ENCODE data around the gene OR51M1. TPM values are rescaled to one million over a fixed set of nuclear protein-coding genes. Genes with fewer than 3 reads are reported as not detected.

OR51M1 gene, protein sequence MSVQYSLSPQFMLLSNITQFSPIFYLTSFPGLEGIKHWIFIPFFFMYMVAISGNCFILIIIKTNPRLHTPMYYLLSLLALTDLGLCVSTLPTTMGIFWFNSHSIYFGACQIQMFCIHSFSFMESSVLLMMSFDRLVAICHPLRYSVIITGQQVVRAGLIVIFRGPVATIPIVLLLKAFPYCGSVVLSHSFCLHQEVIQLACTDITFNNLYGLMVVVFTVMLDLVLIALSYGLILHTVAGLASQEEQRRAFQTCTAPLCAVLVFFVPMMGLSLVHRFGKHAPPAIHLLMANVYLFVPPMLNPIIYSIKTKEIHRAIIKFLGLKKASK
- total RNA-seq (2022; extraction: Qiagen RNA extraction; ENCODE audit: low read depth), result not detected in 5 replicates

DNA sequence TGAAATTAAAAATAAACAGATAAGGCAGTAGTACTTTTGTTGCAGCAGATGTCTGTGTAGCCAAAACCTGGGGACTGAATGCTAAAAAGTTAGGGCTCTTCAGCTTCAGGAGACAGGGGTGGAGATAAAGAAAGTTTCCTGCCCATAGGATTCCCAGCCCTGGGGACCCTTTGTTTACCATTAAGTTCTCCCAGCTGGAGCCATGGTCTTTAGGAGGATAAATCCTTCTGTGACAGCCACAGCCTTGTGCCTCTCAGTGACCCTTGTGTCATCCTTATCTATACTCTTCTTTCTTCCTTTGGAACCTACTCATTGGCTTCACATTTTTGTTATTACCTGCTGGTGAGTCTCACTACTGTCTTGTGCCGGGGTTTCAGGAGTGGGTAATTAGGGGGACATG, at the start of gene OR51M1:
OR51M1 (plus strand) TSS at position 237 of the 400 bp plus-strand sequence. CDS start 5,587 bp downstream, outside the sequence.

DNA sequence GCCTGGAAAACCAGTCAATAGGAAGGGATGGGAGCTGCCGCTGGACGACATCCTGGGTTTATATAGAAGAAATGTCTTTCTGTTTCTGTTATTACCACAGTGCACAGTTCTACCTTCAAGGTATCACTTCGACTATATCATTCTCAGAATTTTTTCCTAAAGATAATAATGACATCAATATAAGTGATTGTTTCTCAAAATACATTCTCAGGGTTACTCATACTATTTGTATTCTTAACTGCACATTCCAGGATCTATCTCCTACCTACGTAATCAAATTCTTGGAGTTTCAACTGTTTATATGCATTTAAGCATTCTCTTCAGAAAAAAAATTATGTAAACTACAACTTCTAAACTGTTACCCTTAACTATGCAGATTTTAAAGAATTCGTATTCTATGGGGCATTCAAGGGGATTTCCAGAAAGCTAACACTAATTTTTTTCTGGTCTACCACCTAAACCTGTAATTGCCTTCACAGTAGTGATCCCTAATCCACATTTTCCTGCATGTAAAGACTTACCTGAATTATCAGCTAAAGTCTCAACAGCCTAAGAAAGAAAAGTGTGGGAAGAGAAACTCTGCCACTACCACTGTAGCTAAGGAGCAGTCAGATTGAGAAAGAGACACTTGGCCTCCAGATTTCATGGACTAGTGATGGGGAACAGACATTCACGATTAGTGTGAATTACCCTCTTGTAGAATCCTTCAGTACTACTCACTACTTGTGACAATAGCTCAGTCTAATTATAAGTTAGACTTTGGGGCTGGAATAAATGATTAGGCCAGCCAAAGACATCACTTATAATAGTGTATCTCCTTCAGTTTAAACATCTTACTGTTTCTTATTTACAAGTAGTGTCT, 39.9 kb upstream of the OR51M1 start, which contains the start of gene OR51B5:
OR51B5 (minus strand) TSS at position 51 of the 862 bp plus-strand sequence; CDS start at position 51, 0 bp downstream.

DNA sequence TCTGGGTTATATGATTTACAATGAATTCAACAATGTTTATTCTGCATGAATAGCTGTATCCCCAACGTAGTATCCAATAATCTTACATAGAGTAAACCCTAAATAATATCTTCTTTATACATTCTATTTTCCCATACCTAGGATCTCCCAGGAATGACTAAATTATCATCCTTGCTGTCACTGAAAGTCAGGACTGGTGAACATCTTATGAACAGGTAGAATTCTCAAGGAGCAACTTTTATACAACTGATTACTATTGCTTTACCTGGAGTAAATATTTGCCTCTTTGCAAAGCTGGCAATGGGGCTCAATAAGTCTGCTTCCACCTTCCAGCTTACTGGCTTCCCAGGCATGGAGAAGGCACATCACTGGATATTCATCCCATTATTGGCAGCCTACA, 32.4 kb upstream of the OR51M1 start, which contains the start of gene OR51B6:
OR51B6 (plus strand) TSS at position 301 of the 400 bp plus-strand sequence; CDS start at position 301, 0 bp downstream.

DNA sequence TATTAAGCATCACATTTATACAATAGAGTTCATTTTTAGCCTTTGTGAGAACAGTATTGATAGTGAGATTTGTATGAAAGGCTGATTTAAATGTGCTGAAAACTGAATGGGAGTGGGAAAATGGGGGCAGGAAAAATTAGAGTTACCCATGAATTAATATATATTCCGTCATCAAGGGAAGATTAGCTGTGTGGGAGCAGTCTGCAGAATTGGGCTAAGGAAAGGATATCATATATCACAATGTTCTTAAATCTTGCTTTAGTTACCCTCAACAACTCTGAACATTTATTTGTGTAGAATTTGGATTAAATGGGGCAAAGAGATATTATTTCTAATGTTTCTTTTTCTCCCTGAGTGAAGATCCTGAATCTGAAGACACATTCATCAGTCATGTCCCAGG, 38.2 kb downstream of the OR51M1 start, which contains the start of gene OR51Q1:
OR51Q1 (plus strand) TSS at position 301 of the 400 bp plus-strand sequence; CDS start at position 391, 90 bp downstream.

DNA sequence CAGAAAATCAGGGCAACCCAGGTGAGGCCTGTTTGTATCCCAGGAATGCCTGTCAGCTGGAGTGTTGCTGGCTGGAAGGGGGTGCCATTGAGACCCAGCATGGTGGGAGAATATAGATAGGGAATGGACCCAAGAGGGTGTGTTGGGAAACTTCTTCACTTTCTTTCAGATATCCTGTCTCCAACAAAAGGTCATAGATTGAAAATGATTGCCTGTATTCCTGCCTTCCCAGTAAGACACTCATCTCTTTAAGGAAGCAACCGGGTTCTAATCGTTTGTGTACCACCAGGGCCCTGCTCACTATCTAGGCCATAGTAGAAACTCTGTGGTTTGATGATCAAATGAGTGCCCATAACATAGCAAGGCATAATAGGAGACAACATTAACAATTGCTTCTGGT, 57.8 kb downstream of the OR51M1 start, which contains the start of gene OR51I1:
OR51I1 (minus strand) TSS at position 101 of the 400 bp plus-strand sequence; CDS start at position 101, 0 bp downstream.

Other genes starting within 250 kb of the OR51M1 start
- gene OR52A5, start 245.5 kb upstream of the OR51M1 start, total RNA-seq (2022; extraction: Qiagen RNA extraction; ENCODE audit: low read depth), result not detected in 5 replicates
- not detected in 5 replicates for gene OR52A1, start 229.1 kb upstream of the OR51M1 start, total RNA-seq (2022; extraction: Qiagen RNA extraction; ENCODE audit: low read depth)
- not detected in 5 replicates for gene OR51V1, start 183.1 kb upstream of the OR51M1 start, total RNA-seq (2022; extraction: Qiagen RNA extraction; ENCODE audit: low read depth)
- not detected in 5 replicates for gene HBB, start 156.7 kb upstream of the OR51M1 start, total RNA-seq (2022; extraction: Qiagen RNA extraction; ENCODE audit: low read depth)
- not detected in 5 replicates for gene HBD, start 149.3 kb upstream of the OR51M1 start, total RNA-seq (2022; extraction: Qiagen RNA extraction; ENCODE audit: low read depth)
- gene HBG1, start 134.0 kb upstream of the OR51M1 start, total RNA-seq (2022; extraction: Qiagen RNA extraction; ENCODE audit: low read depth), result not detected in 5 replicates
- gene HBG2, start 129.0 kb upstream of the OR51M1 start, total RNA-seq (2022; extraction: Qiagen RNA extraction; ENCODE audit: low read depth), result not detected in 5 replicates
- gene HBE1, start 113.9 kb upstream of the OR51M1 start, total RNA-seq (2022; extraction: Qiagen RNA extraction; ENCODE audit: low read depth), result not detected in 5 replicates
- not detected in 5 replicates for gene OR51B4, start 81.9 kb upstream of the OR51M1 start, total RNA-seq (2022; extraction: Qiagen RNA extraction; ENCODE audit: low read depth)
- not detected in 5 replicates for gene OR51B2, start 59.5 kb upstream of the OR51M1 start, total RNA-seq (2022; extraction: Qiagen RNA extraction; ENCODE audit: low read depth)
- not detected in 5 replicates for gene OR51B5, start 40.3 kb upstream of the OR51M1 start, total RNA-seq (2022; extraction: Qiagen RNA extraction; ENCODE audit: low read depth)
- not detected in 5 replicates for gene OR51B6, start 32.3 kb upstream of the OR51M1 start, total RNA-seq (2022; extraction: Qiagen RNA extraction; ENCODE audit: low read depth)
- gene OR51Q1, start 38.3 kb downstream of the OR51M1 start, total RNA-seq (2022; extraction: Qiagen RNA extraction; ENCODE audit: low read depth), result not detected in 5 replicates
- not detected in 5 replicates for gene OR51I1, start 57.7 kb downstream of the OR51M1 start, total RNA-seq (2022; extraction: Qiagen RNA extraction; ENCODE audit: low read depth)
- gene OR51I2, start 65.5 kb downstream of the OR51M1 start, total RNA-seq (2022; extraction: Qiagen RNA extraction; ENCODE audit: low read depth), result not detected in 5 replicates
- gene OR52D1, start 104.9 kb downstream of the OR51M1 start, total RNA-seq (2022; extraction: Qiagen RNA extraction; ENCODE audit: low read depth), result not detected in 5 replicates
- gene UBQLN3, start 126.1 kb downstream of the OR51M1 start, total RNA-seq (2022; extraction: Qiagen RNA extraction; ENCODE audit: low read depth), result not detected in 5 replicates
- gene UBQLNL, start 132.9 kb downstream of the OR51M1 start, total RNA-seq (2022; extraction: Qiagen RNA extraction; ENCODE audit: low read depth), result 0.03 TPM in 2 of 5 replicates, not detected in the others
- not detected in 5 replicates for gene OR52H1, start 164.7 kb downstream of the OR51M1 start, total RNA-seq (2022; extraction: Qiagen RNA extraction; ENCODE audit: low read depth)
- not detected in 5 replicates for gene OR52B6, start 197.1 kb downstream of the OR51M1 start, total RNA-seq (2022; extraction: Qiagen RNA extraction; ENCODE audit: low read depth)
- gene TRIM6, start 212.8 kb downstream of the OR51M1 start, total RNA-seq (2022; extraction: Qiagen RNA extraction; ENCODE audit: low read depth), result 11.4 to 16.0 TPM (median 13.3 TPM) in 5 replicates
- gene TRIM34, start 241.2 kb downstream of the OR51M1 start, total RNA-seq (2022; extraction: Qiagen RNA extraction; ENCODE audit: low read depth), result 3.1 to 4.0 TPM (median 3.4 TPM) in 5 replicates